ENCODE measurements around the gene SAMD13.
A peak's percentile ranks its signal among the peaks of the same experiment; 100 is the strongest.

SAMD13 gene

GRCh38 chr1:84363622-84364021 lies 62.1 kb downstream of the SAMD13 start:
- no peak for TF ChIP-seq CTCF (IDR thresholded peaks at IDR 0.05; ENCODE audit: borderline replicate concordance, control extremely low read depth, extremely low read depth, insufficient read depth, missing control alignments)
- in situ Hi-C loops (cut with MboI; ENCODE audit: low sequenced_read_pairs, unreplicated experiment): no loop called here

GRCh38 chr1:84365225-84366221 lies 64.0 kb downstream of the SAMD13 start:
- TF ChIP-seq CTCF (IDR thresholded peaks at IDR 0.05; ENCODE audit: borderline replicate concordance, control extremely low read depth, extremely low read depth, insufficient read depth, missing control alignments): no peak
- in situ Hi-C loops (cut with MboI; ENCODE audit: low sequenced_read_pairs, unreplicated experiment): no loop called here
- DNase-seq (ENCODE audit: low spot score): peak; percentile 3

More at GRCh38 chr1:84363622-84364021, 62.1 kb downstream of the SAMD13 start:
- no peak for DNase-seq (ENCODE audit: low spot score)

GRCh38 chr1:84366786-84367185 lies 65.3 kb downstream of the SAMD13 start:
- no peak for DNase-seq (ENCODE audit: low spot score)
- in situ Hi-C loops (cut with MboI; ENCODE audit: low sequenced_read_pairs, unreplicated experiment): no loop called here
- TF ChIP-seq CTCF (IDR thresholded peaks at IDR 0.05; ENCODE audit: borderline replicate concordance, control extremely low read depth, extremely low read depth, insufficient read depth, missing control alignments): no peak

GRCh38 chr1:84367219-84367618 lies 65.7 kb downstream of the SAMD13 start:
- no peak for TF ChIP-seq CTCF (IDR thresholded peaks at IDR 0.05; ENCODE audit: borderline replicate concordance, control extremely low read depth, extremely low read depth, insufficient read depth, missing control alignments)
- DNase-seq (ENCODE audit: low spot score): no peak
- in situ Hi-C loops (cut with MboI; ENCODE audit: low sequenced_read_pairs, unreplicated experiment): no loop called here

GRCh38 chr1:84368441-84368840 lies 66.9 kb downstream of the SAMD13 start:
- in situ Hi-C loops (cut with MboI; ENCODE audit: low sequenced_read_pairs, unreplicated experiment): no loop called here
- no peak for DNase-seq (ENCODE audit: low spot score)
- no peak for TF ChIP-seq CTCF (IDR thresholded peaks at IDR 0.05; ENCODE audit: borderline replicate concordance, control extremely low read depth, extremely low read depth, insufficient read depth, missing control alignments)

GRCh38 chr1:84370266-84370665 lies 68.8 kb downstream of the SAMD13 start:
- in situ Hi-C loops (cut with MboI; ENCODE audit: low sequenced_read_pairs, unreplicated experiment): no loop called here
- DNase-seq (ENCODE audit: low spot score): no peak

More at GRCh38 chr1:84370266-84370665, 68.8 kb downstream of the SAMD13 start:
- TF ChIP-seq CTCF (IDR thresholded peaks at IDR 0.05; ENCODE audit: borderline replicate concordance, control extremely low read depth, extremely low read depth, insufficient read depth, missing control alignments): no peak

All from GM13976 (cell line).